ENCODE data around the gene SEMA5A.

DNA sequence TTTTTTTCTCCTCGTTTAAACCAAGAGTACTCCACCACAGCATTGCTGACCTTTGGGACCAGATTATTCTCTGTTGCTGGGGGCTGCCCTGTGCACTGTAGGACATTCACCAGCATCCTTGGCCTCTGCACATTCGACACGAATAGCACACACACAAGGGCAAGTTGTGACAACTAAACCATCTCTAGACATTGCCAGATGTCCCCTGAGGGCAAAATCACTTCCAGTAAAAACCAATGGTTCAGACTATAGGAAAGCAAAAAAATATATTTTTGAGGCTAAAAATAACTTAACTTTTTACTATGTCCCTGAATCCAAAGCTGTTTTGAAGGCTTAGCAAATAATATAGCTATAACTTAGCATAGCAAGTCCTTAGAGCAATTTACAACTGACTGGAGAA, 65.9 kb downstream of the SEMA5A start:
- no peak for TF ChIP-seq POLR2AphosphoS5 (IDR thresholded peaks at IDR 0.05)
- TF ChIP-seq, protein P1, sequence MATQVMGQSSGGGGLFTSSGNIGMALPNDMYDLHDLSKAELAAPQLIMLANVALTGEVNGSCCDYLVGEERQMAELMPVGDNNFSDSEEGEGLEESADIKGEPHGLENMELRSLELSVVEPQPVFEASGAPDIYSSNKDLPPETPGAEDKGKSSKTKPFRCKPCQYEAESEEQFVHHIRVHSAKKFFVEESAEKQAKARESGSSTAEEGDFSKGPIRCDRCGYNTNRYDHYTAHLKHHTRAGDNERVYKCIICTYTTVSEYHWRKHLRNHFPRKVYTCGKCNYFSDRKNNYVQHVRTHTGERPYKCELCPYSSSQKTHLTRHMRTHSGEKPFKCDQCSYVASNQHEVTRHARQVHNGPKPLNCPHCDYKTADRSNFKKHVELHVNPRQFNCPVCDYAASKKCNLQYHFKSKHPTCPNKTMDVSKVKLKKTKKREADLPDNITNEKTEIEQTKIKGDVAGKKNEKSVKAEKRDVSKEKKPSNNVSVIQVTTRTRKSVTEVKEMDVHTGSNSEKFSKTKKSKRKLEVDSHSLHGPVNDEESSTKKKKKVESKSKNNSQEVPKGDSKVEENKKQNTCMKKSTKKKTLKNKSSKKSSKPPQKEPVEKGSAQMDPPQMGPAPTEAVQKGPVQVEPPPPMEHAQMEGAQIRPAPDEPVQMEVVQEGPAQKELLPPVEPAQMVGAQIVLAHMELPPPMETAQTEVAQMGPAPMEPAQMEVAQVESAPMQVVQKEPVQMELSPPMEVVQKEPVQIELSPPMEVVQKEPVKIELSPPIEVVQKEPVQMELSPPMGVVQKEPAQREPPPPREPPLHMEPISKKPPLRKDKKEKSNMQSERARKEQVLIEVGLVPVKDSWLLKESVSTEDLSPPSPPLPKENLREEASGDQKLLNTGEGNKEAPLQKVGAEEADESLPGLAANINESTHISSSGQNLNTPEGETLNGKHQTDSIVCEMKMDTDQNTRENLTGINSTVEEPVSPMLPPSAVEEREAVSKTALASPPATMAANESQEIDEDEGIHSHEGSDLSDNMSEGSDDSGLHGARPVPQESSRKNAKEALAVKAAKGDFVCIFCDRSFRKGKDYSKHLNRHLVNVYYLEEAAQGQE (IDR thresholded peaks at IDR 0.05; ENCODE audit: borderline replicate concordance): no peak
- TF ChIP-seq, protein P2, sequence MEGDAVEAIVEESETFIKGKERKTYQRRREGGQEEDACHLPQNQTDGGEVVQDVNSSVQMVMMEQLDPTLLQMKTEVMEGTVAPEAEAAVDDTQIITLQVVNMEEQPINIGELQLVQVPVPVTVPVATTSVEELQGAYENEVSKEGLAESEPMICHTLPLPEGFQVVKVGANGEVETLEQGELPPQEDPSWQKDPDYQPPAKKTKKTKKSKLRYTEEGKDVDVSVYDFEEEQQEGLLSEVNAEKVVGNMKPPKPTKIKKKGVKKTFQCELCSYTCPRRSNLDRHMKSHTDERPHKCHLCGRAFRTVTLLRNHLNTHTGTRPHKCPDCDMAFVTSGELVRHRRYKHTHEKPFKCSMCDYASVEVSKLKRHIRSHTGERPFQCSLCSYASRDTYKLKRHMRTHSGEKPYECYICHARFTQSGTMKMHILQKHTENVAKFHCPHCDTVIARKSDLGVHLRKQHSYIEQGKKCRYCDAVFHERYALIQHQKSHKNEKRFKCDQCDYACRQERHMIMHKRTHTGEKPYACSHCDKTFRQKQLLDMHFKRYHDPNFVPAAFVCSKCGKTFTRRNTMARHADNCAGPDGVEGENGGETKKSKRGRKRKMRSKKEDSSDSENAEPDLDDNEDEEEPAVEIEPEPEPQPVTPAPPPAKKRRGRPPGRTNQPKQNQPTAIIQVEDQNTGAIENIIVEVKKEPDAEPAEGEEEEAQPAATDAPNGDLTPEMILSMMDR (IDR thresholded peaks at IDR 0.05; ENCODE audit: poor library complexity, severe bottlenecking): no peak
- TF ChIP-seq TAF1 (IDR thresholded peaks at IDR 0.05; ENCODE audit: low read depth): no peak
- TF ChIP-seq MXI1 (conservative IDR thresholded peaks at IDR 0.05; ENCODE audit: poor library complexity, severe bottlenecking): no peak
